ENCODE results near the gene SUPT3H.
A peak's percentile ranks its signal among the peaks of the same experiment; 100 is the strongest.

The SUPT3H gene

GRCh38 chr6:44800171-44800783, 577.5 kb downstream of the SUPT3H start:
- peak; percentile 57 for DNase-seq (ENCODE audit: low read depth, low spot score)

GRCh38 chr6:44797746-44798145, 580.0 kb downstream of the SUPT3H start:
- DNase-seq (ENCODE audit: low read depth, low spot score) = no peak

GRCh38 chr6:44795326-44795725, 582.4 kb downstream of the SUPT3H start:
- no peak for DNase-seq (ENCODE audit: low read depth, low spot score)

GRCh38 chr6:44789806-44790205, 587.9 kb downstream of the SUPT3H start:
- no peak for DNase-seq (ENCODE audit: low read depth, low spot score)

- DNase-seq (ENCODE audit: low read depth, low spot score) = no peak
Measured at GRCh38 chr6:44789061-44789460, 588.7 kb downstream of the SUPT3H start.

GRCh38 chr6:44788387-44788981, 589.2 kb downstream of the SUPT3H start:
- DNase-seq (ENCODE audit: low read depth, low spot score) = peak; percentile 41

GRCh38 chr6:44787254-44787834, 590.4 kb downstream of the SUPT3H start:
- no peak for DNase-seq (ENCODE audit: low read depth, low spot score)

GRCh38 chr6:44785130-44785529, 592.6 kb downstream of the SUPT3H start:
- no peak for DNase-seq (ENCODE audit: low read depth, low spot score)

GRCh38 chr6:44784195-44784594, 593.5 kb downstream of the SUPT3H start:
- DNase-seq (ENCODE audit: low read depth, low spot score) = no peak

- DNase-seq (ENCODE audit: low read depth, low spot score) = no peak
Measured at GRCh38 chr6:44782892-44783291, 594.8 kb downstream of the SUPT3H start.

GRCh38 chr6:44781912-44782597, 595.7 kb downstream of the SUPT3H start:
- DNase-seq (ENCODE audit: low read depth, low spot score) = no peak

- no peak for DNase-seq (ENCODE audit: low read depth, low spot score)
Measured at GRCh38 chr6:44780161-44780560, 597.6 kb downstream of the SUPT3H start.

- DNase-seq (ENCODE audit: low read depth, low spot score) = no peak
Measured at GRCh38 chr6:44779130-44779826, 598.5 kb downstream of the SUPT3H start.

All from brain pericyte (primary cell).